HuH-7 (cell line): ENCODE results near the gene RUNX1.
"Not testable (repeated sequence)": the region's sequence is repeated elsewhere in the genome, so short reads cannot be mapped to it uniquely, and the experiment has no call there.

ENCODE experiments used
- DNase-seq: peaks from one replicate; pipeline ENCODE4 v3.0.0; 2011; ENCODE audit warnings: low spot score

RUNX1 gene

GRCh38 chr21:35016517-35017188 lies 32.4 kb downstream of the RUNX1 start:
- no peak for DNase-seq

- no peak for DNase-seq
Measured at GRCh38 chr21:35016071-35016470, 33.0 kb downstream of the RUNX1 start.

GRCh38 chr21:35015435-35016024 lies 33.6 kb downstream of the RUNX1 start:
- DNase-seq: no peak

- DNase-seq: no peak
Measured at GRCh38 chr21:35014302-35015041, 34.6 kb downstream of the RUNX1 start.

- DNase-seq: no peak
Measured at GRCh38 chr21:35011681-35012080, 37.4 kb downstream of the RUNX1 start.

- DNase-seq: no peak
Measured at GRCh38 chr21:35010447-35010846, 38.7 kb downstream of the RUNX1 start.

- no peak for DNase-seq
Measured at GRCh38 chr21:35007348-35007747, 41.8 kb downstream of the RUNX1 start.

- no peak for DNase-seq
Measured at GRCh38 chr21:35006771-35007170, 42.3 kb downstream of the RUNX1 start.

GRCh38 chr21:35006248-35006647 lies 42.9 kb downstream of the RUNX1 start:
- no peak for DNase-seq

GRCh38 chr21:35005560-35006224 lies 43.4 kb downstream of the RUNX1 start:
- no peak for DNase-seq

- DNase-seq: no peak
Measured at GRCh38 chr21:35005077-35005476, 44.0 kb downstream of the RUNX1 start.

GRCh38 chr21:35004314-35004713 lies 44.8 kb downstream of the RUNX1 start:
- DNase-seq: no peak

- no peak for DNase-seq
Measured at GRCh38 chr21:35002879-35003722, 46.0 kb downstream of the RUNX1 start.

- no peak for DNase-seq
Measured at GRCh38 chr21:34999397-34999941, 49.6 kb downstream of the RUNX1 start.

- no peak for DNase-seq
Measured at GRCh38 chr21:34998176-34998575, 50.9 kb downstream of the RUNX1 start.

- no peak for DNase-seq
Measured at GRCh38 chr21:34997294-34997693, 51.8 kb downstream of the RUNX1 start.

- DNase-seq: no peak
Measured at GRCh38 chr21:34996304-34997101, 52.6 kb downstream of the RUNX1 start.

- no peak for DNase-seq
Measured at GRCh38 chr21:34995979-34996303, 53.2 kb downstream of the RUNX1 start.

- DNase-seq: no peak
Measured at GRCh38 chr21:34994766-34995631, 54.1 kb downstream of the RUNX1 start.

- DNase-seq: not testable (repeated sequence)
Measured at GRCh38 chr21:34993521-34993921, 55.6 kb downstream of the RUNX1 start.
